Measurements from ENCODE around the gene RASSF3. TPM values are rescaled to one million over a fixed set of nuclear protein-coding genes. Genes with fewer than 3 reads are reported as not detected.
"Not testable (repeated sequence)": the region's sequence is repeated elsewhere in the genome, so short reads cannot be mapped to it uniquely, and the experiment has no call there.

RASSF3 gene, protein sequence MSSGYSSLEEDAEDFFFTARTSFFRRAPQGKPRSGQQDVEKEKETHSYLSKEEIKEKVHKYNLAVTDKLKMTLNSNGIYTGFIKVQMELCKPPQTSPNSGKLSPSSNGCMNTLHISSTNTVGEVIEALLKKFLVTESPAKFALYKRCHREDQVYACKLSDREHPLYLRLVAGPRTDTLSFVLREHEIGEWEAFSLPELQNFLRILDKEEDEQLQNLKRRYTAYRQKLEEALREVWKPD
- total RNA-seq (2014; rRNA removed; shearing (Covaris generic)) = 7.8 and 9.1 TPM in 2 replicates

GRCh38 chr12:64610079-64610659, at the start of gene RASSF3:
Gene RASSF3, plus strand, starts transcription at chr12:64610495. Its CDS starts 138 bp downstream, at chr12:64610633.
- peak; percentile 41 for DNase-seq (ENCODE audit: low spot score)

DNA sequence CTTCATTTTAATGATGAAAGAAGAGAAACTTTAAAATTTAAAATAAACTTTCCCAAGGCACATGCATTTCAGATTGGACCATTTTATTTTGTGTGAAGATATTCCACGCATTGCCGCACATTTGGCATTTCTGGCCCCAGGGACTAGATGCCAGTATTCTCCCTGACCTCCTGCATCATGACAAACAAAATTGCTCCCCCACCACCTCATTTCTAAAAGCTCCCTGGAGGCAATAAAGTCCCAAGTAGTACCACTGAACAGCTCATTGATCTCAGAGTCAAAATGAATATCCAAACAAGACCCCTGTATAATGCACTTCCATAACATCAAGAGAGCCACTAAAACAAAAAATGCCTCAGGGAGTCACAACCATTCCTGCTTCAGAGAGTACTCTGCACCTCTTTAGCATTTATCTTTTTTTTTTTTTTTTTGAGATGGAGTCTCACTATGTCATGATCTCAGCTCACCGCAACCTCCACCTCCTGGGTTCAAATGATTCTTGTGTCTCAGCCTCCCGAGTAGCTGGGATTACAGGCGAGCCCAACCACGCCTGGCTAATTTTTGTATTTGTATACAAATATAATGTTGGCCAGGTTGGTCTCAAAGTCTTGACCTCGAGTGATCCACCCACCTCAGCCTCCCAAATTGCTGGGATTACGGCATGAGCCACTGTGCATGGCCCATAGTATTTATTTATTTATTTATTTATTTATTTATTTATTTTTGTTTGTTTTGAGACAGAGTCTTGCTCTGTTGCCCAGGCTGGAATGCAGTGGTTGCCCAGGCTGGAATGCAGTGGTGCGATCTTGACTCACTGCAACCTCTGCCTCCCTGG, 48.8 kb upstream of the RASSF3 start:
- DNase-seq (ENCODE audit: low spot score) = no peak

- DNase-seq (ENCODE audit: low spot score) = no peak
Observed at GRCh38 chr12:64566122-64566521, 44.2 kb upstream of the RASSF3 start.

- no peak for DNase-seq (ENCODE audit: low spot score)
Observed at GRCh38 chr12:64566831-64567517, 43.3 kb upstream of the RASSF3 start.

DNA sequence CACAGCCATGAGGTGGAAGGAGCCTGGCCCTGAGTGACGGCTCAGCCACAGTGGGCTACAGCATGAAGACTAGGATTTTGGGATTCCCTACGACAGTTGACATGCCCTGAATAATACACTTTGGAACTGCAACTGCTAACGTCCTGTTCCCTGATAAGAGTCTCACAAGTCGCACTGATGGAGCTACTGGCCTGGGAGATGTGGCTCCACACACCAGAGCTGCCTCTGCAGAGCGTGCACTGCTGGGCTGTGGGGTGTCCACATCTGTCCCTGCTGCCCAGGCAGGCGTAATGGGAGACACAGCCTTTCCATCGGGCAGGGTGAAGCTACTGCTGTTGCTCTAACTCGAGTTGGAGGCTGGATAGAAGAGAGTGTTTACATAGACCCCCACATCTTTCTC, 42.7 kb upstream of the RASSF3 start:
- DNase-seq (ENCODE audit: low spot score) = no peak

GRCh38 chr12:64568298-64568697, 42.0 kb upstream of the RASSF3 start:
- DNase-seq (ENCODE audit: low spot score) = no peak

DNA sequence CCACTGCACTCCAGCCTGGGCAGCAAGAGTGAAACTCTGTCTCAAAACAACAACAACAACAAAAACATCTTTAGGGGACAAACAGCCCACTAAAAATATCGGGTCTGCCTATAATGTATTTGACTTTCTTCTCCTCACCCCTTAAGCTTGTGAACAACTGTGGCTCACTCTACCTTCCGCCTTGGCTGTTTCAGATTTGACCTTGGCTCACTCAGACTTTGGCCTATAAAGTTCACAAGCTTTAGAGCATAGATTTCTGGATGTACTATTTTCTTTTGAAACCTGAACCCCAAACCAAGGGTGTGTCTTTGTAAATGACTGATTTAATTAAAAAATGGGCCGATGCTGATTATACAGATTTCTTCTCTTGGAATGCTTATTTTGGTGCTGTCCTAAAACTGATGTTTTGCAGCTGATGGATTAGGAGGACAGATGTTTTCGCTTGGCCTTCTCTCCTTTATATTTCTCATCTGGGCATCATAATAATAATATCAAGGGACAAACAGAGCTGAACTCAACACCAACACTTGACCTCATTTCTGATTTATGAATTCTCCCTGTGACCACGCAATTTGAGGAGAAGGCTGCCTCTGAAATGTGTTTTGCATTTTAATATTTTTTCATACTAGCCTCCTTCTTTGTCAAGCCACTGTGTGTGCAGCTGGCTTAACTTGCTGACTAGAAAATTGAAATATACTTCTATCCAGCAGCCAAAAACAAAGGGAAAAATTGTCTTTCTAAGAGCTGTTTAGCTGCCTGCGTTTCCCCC, 40.2 kb upstream of the RASSF3 start:
- no peak for DNase-seq (ENCODE audit: low spot score)

GRCh38 chr12:64571411-64571810, 38.9 kb upstream of the RASSF3 start:
- no peak for DNase-seq (ENCODE audit: low spot score)

- DNase-seq (ENCODE audit: low spot score) = no peak
Observed at GRCh38 chr12:64572241-64572640, 38.1 kb upstream of the RASSF3 start.

- DNase-seq (ENCODE audit: low spot score) = no peak
Observed at GRCh38 chr12:64574837-64575236, 35.5 kb upstream of the RASSF3 start.

DNA sequence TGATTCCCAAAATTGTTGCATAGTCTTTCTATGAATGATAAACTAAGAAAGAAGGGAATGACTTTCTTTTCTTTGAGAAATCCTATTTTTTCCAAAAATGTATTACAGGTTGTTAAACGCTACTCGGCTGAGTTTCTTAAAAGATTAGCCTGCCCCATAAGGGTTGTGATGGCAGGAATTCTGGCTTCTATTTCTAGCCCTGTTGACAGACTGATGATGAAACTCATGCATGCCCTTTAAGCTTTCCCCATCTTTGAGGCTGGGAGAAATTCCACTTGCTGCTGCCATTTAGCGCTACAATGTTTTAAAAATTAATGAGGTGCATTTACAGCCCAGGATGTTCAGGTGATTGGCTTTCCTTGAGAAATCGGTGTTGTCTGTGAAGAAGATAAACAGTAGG, 33.2 kb upstream of the RASSF3 start:
- no peak for DNase-seq (ENCODE audit: low spot score)

- no peak for DNase-seq (ENCODE audit: low spot score)
Observed at GRCh38 chr12:64578566-64578965, 31.7 kb upstream of the RASSF3 start.

DNA sequence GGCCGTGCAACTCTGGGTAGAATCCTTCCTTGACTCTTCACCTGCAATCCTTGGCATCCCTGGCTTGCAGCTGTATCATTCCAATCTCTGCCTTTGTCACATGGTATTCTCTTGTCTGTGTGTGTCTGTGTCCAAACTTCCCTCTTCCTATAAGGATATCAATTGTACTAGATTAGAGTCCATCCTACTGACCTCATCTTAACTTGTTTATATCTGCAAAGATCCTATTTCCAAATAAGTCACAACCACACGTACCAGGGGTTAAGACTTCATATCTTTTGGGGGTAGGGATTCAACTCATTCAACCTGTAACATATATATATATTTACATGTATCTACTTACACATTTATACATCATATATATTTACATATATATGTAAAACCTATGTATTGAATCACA, 29.6 kb upstream of the RASSF3 start:
- DNase-seq (ENCODE audit: low spot score) = no peak

DNA sequence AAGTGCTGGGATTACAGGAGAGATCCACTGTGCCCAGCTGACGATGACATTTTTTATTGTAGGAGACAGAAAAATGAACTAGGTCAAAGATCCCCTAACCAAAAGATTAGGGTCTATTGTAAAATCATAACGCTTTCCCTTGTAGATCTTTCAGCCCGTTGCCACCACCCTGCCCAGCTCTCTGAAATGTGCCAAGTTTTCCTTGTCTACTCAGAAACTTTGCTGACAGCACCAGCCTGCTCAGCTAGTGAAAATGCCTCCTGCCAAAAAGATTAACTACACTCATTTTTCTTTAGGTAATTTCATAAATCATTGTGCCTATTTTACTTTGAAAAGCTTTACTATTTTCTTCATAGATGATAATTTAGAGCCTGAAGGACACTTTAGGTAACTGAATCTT, 28.2 kb upstream of the RASSF3 start:
- DNase-seq (ENCODE audit: low spot score) = no peak

- no peak for DNase-seq (ENCODE audit: low spot score)
Observed at GRCh38 chr12:64582862-64583261, 27.4 kb upstream of the RASSF3 start.

GRCh38 chr12:64583395-64583770, 26.9 kb upstream of the RASSF3 start:
- DNase-seq (ENCODE audit: low spot score) = not testable (repeated sequence)

DNA sequence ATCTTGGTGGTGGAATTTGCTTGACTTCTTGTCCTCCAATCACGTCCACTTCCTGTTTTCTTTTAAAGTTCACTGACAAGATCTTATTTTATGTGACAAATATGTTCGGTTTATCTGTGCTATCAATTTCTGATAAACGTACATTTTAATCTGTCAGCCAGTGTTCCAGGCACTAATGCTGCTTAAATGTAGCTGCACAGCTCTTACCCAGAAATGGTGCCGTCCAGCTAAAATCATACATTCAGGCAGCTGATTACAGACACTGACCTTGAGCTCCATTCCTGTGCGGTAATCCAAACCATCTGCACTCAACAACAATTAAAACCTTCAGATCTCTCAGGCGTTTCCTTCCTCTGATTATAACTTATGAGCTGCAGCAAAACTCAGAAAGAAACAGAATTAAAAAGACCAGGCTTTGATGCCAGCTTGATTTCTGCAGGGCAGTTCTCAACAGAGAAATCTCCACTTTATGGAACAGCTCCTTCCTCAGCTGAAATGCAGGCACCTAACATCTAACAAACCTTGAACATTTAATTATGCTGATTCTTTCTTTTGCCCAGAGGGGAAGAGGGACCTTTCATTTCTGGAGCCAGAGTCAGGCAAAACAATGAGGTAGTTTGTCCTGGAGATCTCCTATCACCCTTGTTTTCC, 26.4 kb upstream of the RASSF3 start:
- DNase-seq (ENCODE audit: low spot score) = no peak

DNA sequence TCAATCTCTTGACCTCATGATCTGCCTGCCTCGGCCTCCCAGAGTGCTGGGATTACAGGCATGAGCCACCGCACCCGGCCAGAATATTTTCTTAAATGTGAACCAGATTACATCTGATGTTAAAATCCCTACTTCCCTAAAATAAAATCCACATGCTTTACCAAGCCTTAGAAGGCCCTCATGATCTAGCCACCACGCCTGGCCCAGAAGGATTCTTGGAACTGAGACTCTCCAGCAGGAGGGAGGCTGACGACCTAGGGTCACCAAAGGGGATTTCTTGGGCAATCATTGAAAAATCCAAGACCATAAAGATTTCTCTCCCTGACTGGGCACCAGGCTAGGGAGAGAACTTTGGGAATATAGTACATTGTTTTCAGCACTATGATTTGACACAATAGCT, 25.2 kb upstream of the RASSF3 start:
- no peak for DNase-seq (ENCODE audit: low spot score)

GRCh38 chr12:64587447-64587846, 22.8 kb upstream of the RASSF3 start:
- no peak for DNase-seq (ENCODE audit: low spot score)

DNA sequence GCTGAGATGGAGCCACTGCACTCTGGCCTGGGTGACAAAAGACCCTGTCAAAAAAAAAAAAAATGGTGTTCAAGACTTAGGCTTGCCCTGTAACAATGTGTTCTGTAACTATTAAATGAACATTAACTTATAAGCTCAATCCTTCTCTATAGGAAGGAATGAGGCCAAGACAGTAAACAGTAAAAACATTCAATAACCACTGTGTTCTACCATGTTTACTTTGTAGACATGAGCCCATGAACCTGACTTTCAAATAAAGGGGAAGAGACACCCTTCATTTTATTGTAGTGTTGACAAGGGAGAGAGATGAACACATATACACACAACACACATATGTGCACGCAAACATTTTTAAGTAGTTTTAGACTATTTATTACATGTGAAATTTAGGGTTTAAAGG, 20.1 kb upstream of the RASSF3 start:
- DNase-seq (ENCODE audit: low spot score) = no peak

Measured in H4 (cell line).